K562 (cell line): ENCODE data around the gene CPPED1. TPM values are rescaled to one million over a fixed set of nuclear protein-coding genes. Genes with fewer than 3 reads are reported as not detected.

Source experiments
- ARHGAP35 ChIP-seq: fragments of 450-650 bp; IDR thresholded peaks from 2 replicates; pipeline ENCODE4 v1.6.1; 2018; ENCODE audit not compliant: partially characterized antibody
- CBX5 ChIP-seq: IDR thresholded peaks from 2 replicates; pipeline ENCODE4 v1.6.1; 2014; ENCODE audit warnings: low read depth, borderline replicate concordance
- CXXC5 ChIP-seq: fragments of 250-450 bp; sonication (Bioruptor Pico); IDR thresholded peaks from 2 replicates; pipeline ENCODE4 v1.8.0; 2022; ENCODE audit warnings: inconsistent platforms, mild to moderate bottlenecking, moderate library complexity
- ERF ChIP-seq: fragments of 450-650 bp; formaldehyde crosslinking; IDR thresholded peaks from 2 replicates; pipeline ENCODE4 v1.4.0; 2020; ENCODE audit warnings: mild to moderate bottlenecking, mixed read lengths
- FOXA1 ChIP-seq: fragments of 450-650 bp; IDR thresholded peaks from 2 replicates; pipeline ENCODE4 v1.6.1; 2016; ENCODE audit warnings: mild to moderate bottlenecking, borderline replicate concordance
- FOXJ2 ChIP-seq: fragments of 200-800 bp; sonication (Bioruptor generic); IDR thresholded peaks from 2 replicates; pipeline ENCODE4 v1.6.1; 2016; ENCODE audit warnings: missing genetic modification characterization, missing compliant biosample characterization
- GTF2A2 ChIP-seq: IDR thresholded peaks from 2 replicates; pipeline ENCODE4 v1.6.1; 2016; ENCODE audit warnings: mild to moderate bottlenecking, missing genetic modification characterization, missing compliant biosample characterization
- MECOM ChIP-seq: fragments of 250-450 bp; sonication (Bioruptor Pico); IDR thresholded peaks from 2 replicates; pipeline ENCODE4 v1.8.0; 2022; ENCODE audit warnings: inconsistent platforms
- POLR2AphosphoS2 ChIP-seq: IDR thresholded peaks from 2 replicates; pipeline ENCODE4 v1.6.1; 2012; ENCODE audit warnings: low read length, improper control_type of control experiment
- POLR3A ChIP-seq: IDR thresholded peaks from 2 replicates; pipeline ENCODE4 v1.6.1; 2011; ENCODE audit warnings: borderline replicate concordance, mild to moderate bottlenecking, moderate library complexity; ENCODE audit not compliant: insufficient read length, insufficient read depth; ENCODE audit errors: extremely low read depth
- RBM34 ChIP-seq: fragments of 200-400 bp; formaldehyde crosslinking; IDR thresholded peaks from 2 replicates; pipeline ENCODE4 v1.6.1; 2018; ENCODE audit warnings: low read length, borderline replicate concordance; ENCODE audit not compliant: insufficient read depth
- SP1 ChIP-seq: sonication (generic); formaldehyde crosslinking; IDR thresholded peaks from 2 replicates; pipeline ENCODE4 v1.8.1; 2022; ENCODE audit warnings: mild to moderate bottlenecking, missing genetic modification reagents
- TAL1 ChIP-seq: fragments of 450-650 bp; IDR thresholded peaks from 2 replicates; pipeline ENCODE4 v1.6.1; 2016; ENCODE audit warnings: mild to moderate bottlenecking
- TEAD2 ChIP-seq: fragments of 450-650 bp; IDR thresholded peaks from 2 replicates; pipeline ENCODE4 v1.6.1; 2016; ENCODE audit warnings: missing genetic modification characterization, control low read depth, missing compliant biosample characterization
- TGIF2 ChIP-seq: sonication (generic); formaldehyde crosslinking; IDR thresholded peaks from 2 replicates; pipeline ENCODE4 v1.8.1; 2022; ENCODE audit warnings: mild to moderate bottlenecking, missing genetic modification reagents, moderate library complexity
- U2AF2 ChIP-seq: fragments of 200-400 bp; formaldehyde crosslinking; optimal IDR thresholded peaks from 2 replicates; pipeline ENCODE3; 2017; ENCODE audit warnings: low read depth, mild to moderate bottlenecking, low read length
- ZNF133 ChIP-seq: fragments of 250-450 bp; sonication (Bioruptor Pico); IDR thresholded peaks from 2 replicates; pipeline ENCODE4 v1.4.0; 2020; ENCODE audit warnings: mild to moderate bottlenecking
- ZNF175 ChIP-seq: fragments of 200-800 bp; sonication (Bioruptor generic); IDR thresholded peaks from 2 replicates; pipeline ENCODE4 v1.6.1; 2016; ENCODE audit warnings: low read depth, mild to moderate bottlenecking, missing genetic modification characterization, missing compliant biosample characterization
- ZNF239 ChIP-seq: fragments of 250-450 bp; sonication (Bioruptor Pico); IDR thresholded peaks from 2 replicates; pipeline ENCODE4 v1.4.0; 2020; ENCODE audit warnings: mild to moderate bottlenecking
- ZNF324 ChIP-seq: fragments of 250-450 bp; sonication (Bioruptor Pico); IDR thresholded peaks from 2 replicates; pipeline ENCODE4 v1.4.0; 2020; ENCODE audit warnings: mild to moderate bottlenecking
- ZNF589 ChIP-seq: fragments of 200-800 bp; sonication (Bioruptor generic); IDR thresholded peaks from 2 replicates; pipeline ENCODE4 v1.6.1; 2016; ENCODE audit warnings: low read depth, missing genetic modification characterization, missing compliant biosample characterization
- ZNF707 ChIP-seq: fragments of 250-450 bp; sonication (Bioruptor Pico); conservative IDR thresholded peaks from 2 replicates; pipeline ENCODE4 v1.8.0; 2022; ENCODE audit warnings: inconsistent platforms, mild to moderate bottlenecking, moderate library complexity
- polyA plus RNA-seq, 8 experiments: library from polyadenylated mRNA; depleted of rRNA in 4 of 8; stranded (reverse) in 5 of 8; unstranded in 3 of 8; fragments of >200 nt; fragmentation: Nextera tagmentation in 2 of 8; fragmentation: Illumina TruSeq in 1 of 8; extraction: Ambion mirVana in 2 of 8; extraction: Trizol in 1 of 8; gene quantifications; 2 replicates each; pipeline versions ENCODE4 v1.2.1 to v1.2.3, GENCODE V29; 2011 to 2014; ENCODE audit warnings: inconsistent platforms in 1 of 8, missing spikeins in 1 of 8
- total RNA-seq, 7 experiments: library from RNA; depleted of rRNA in 6 of 7; stranded (reverse); fragments of >200 nt in 6 of 7; fragmentation: Illumina TruSeq in 2 of 7; extraction: Trizol in 2 of 7; gene quantifications; 2 replicates each; pipeline versions ENCODE4 v1.2.1 to v1.2.3, GENCODE V29; 2011 to 2021; ENCODE audit warnings: low replicate concordance in 1 of 7
- TF ChIP-seq, protein P1 (sequence below): sonication (generic); formaldehyde crosslinking; IDR thresholded peaks from 2 replicates; pipeline ENCODE4 v1.9.0; 2022; ENCODE audit warnings: mild to moderate bottlenecking, missing genetic modification reagents
- TF ChIP-seq, protein P2 (sequence below): sonication (generic); formaldehyde crosslinking; IDR thresholded peaks from 2 replicates; pipeline ENCODE4 v1.8.1; 2023; ENCODE audit warnings: mild to moderate bottlenecking, missing genetic modification reagents
- TF ChIP-seq, protein P3 (sequence below): IDR thresholded peaks from 2 replicates; pipeline ENCODE4 v1.6.1; 2012; ENCODE audit warnings: low read depth, low read length, improper control_type of control experiment, borderline replicate concordance

Gene CPPED1
- total and polyA plus RNA-seq, 9 of the 15 experiments (the other 6 are each of a cell fraction or from before 2014, with no cell fraction given) = 7.5 to 25.7 (median 16.9) TPM

DNA sequence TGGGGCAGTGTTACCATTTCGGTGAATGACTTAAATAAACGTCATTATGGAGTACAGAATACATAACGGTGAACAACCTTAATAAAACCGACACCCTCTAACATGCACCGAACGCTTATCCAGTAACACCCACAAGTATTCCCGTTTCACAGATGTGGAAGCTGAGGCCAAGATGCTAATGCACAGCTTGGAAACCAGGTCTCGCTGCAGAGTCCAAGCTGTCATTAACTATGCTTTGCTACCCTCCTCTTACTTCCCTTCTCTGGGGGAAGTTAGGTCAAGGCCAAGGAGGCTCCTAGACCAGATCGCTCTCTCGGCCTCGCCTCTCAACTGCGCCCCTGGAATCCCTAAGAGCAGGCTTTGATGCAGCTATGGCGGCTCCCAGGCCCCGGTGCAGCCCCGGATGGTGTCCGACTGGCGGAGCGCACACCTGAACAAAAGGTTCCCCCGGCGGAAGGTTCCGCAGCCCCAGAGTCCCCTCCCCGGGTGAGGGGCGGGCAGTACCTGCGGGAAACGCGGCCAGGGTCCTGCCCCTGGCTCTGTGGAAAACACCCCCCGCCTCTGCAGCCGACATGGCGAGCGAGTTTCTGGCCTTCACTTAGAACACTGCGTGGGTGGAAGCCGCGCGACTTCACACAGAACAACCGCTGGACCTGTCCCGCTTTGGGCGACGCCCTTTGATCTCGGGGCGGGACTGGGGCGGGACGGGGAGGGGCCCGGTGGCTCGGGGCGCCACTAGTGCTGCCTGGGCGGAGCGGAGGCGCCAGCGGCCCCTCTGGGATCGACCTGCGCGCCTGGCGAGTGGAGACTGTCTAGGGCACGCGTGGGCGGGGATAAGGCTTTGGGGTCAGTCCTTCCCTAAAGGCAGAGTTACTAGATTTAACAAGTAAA is at the start of gene CPPED1 (continued):
- TF ChIP-seq SP1 (CRISPR knock-in tag) (peak; percentile 96), GTF2A2 (peak; percentile 84), FOXA1 (no peak), CXXC5 (CRISPR knock-in tag) (peak; percentile 87), POLR3A (no peak), MECOM (CRISPR knock-in tag) (no peak), POLR2AphosphoS2 (no peak; the same call in 1 of the 2 replicates), ZNF324 (no peak), TEAD2 (no peak), U2AF2 (no peak), ZNF707 (CRISPR knock-in tag) (peak; percentile 60; the same call in 1 of the 2 replicates), ZNF239 (CRISPR knock-in tag) (0 out of 2 replicates have a peak, but pooled peaks have one; percentile 21), ZNF133 (no peak), FOXJ2 (tag) (no peak), ZNF175 (CRISPR knock-in tag) (no peak; the same call in none of the 2 replicates), CBX5 (peak; percentile 13; the same call in 1 of the 2 replicates), ARHGAP35 (no peak), TGIF2 (no peak; the same call in 1 of the 2 replicates), TAL1 (peak; percentile 27; the same call in 1 of the 2 replicates), ERF (CRISPR knock-in tag) (no peak), RBM34 (no peak), ZNF589 (CRISPR knock-in tag) (no peak)
- TF ChIP-seq, protein P1, sequence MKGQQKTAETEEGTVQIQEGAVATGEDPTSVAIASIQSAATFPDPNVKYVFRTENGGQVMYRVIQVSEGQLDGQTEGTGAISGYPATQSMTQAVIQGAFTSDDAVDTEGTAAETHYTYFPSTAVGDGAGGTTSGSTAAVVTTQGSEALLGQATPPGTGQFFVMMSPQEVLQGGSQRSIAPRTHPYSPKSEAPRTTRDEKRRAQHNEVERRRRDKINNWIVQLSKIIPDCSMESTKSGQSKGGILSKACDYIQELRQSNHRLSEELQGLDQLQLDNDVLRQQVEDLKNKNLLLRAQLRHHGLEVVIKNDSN = 0 out of 2 replicates have a peak, but pooled peaks have one; percentile 29
- TF ChIP-seq, protein P2, sequence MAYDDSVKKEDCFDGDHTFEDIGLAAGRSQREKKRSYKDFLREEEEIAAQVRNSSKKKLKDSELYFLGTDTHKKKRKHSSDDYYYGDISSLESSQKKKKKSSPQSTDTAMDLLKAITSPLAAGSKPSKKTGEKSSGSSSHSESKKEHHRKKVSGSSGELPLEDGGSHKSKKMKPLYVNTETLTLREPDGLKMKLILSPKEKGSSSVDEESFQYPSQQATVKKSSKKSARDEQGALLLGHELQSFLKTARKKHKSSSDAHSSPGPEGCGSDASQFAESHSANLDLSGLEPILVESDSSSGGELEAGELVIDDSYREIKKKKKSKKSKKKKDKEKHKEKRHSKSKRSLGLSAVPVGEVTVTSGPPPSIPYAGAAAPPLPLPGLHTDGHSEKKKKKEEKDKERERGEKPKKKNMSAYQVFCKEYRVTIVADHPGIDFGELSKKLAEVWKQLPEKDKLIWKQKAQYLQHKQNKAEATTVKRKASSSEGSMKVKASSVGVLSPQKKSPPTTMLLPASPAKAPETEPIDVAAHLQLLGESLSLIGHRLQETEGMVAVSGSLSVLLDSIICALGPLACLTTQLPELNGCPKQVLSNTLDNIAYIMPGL (CRISPR knock-in tag) = no peak
- TF ChIP-seq, protein P3, sequence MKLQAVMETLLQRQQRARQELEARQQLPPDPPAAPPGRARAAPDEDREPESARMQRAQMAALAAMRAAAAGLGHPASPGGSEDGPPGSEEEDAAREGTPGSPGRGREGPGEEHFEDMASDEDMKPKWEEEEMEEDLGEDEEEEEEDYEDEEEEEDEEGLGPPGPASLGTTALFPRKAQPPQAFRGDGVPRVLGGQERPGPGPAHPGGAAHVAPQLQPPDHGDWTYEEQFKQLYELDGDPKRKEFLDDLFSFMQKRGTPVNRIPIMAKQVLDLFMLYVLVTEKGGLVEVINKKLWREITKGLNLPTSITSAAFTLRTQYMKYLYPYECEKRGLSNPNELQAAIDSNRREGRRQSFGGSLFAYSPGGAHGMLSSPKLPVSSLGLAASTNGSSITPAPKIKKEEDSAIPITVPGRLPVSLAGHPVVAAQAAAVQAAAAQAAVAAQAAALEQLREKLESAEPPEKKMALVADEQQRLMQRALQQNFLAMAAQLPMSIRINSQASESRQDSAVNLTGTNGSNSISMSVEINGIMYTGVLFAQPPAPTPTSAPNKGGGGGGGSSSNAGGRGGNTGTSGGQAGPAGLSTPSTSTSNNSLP = no peak; the same call in 1 of the 2 replicates
